Left lung (tissue), 10 donors: Measurements from ENCODE around the gene SRGAP2C. TPM values are rescaled to one million over a fixed set of nuclear protein-coding genes. Genes with fewer than 3 reads are reported as not detected.
"Not testable (repeated sequence)": the region's sequence is repeated elsewhere in the genome, so short reads cannot be mapped to it uniquely, and the experiment has no call there.

ENCODE experiments used
- ATAC-seq: fragments of 200-7000 bp; cut with Tn5 transposase; one replicate; pipeline ENCODE4 v1.9.1; 2020; ENCODE audit warnings: moderate library complexity
- DNase-seq, 4 donors: peaks; one replicate each; pipeline ENCODE4 v3.0.0-alpha.2; 2013 to 2020
- H3K27ac ChIP-seq, 2 donors: fragments of 200-600 bp; sonication (generic) in 1 of 2; one replicate each; pipeline versions ENCODE4 v1.5.0 to v1.8.0; 2020 to 2021
- H3K27me3 ChIP-seq, 2 donors: fragments of 200-600 bp; sonication (generic) in 1 of 2; one replicate each; pipeline versions ENCODE4 v1.5.0 to v1.8.0; 2020 to 2021
- H3K36me3 ChIP-seq, 2 donors: fragments of 200-600 bp; sonication (generic) in 1 of 2; one replicate each; pipeline versions ENCODE4 v1.5.0 to v1.8.0; 2020 to 2021
- H3K4me1 ChIP-seq, 2 donors: fragments of 200-600 bp; one replicate each; pipeline ENCODE4 v1.8.0; 2021
- H3K4me3 ChIP-seq, 2 donors: fragments of 200-600 bp; sonication (generic) in 1 of 2; one replicate each; pipeline versions ENCODE4 v1.5.0 to v1.8.0; 2020 to 2021; ENCODE audit warnings: mild to moderate bottlenecking in 1 of 2
- H3K9me3 ChIP-seq, 2 donors: fragments of 200-600 bp; sonication (generic) in 1 of 2; one replicate each; pipeline versions ENCODE4 v1.5.0 to v1.8.0; 2020 to 2021
- intact Hi-C, 2 donors: fragments of 100-400 bp; cut with DNase I; formaldehyde crosslinking; loops; one replicate each; pipeline versions ENCODE4 v1.11.2 to v1.14.2; 2022
- polyA plus RNA-seq, 6 donors: library from polyadenylated mRNA; unstranded; fragments of 120-200 nt; gene quantifications; one replicate each; pipeline ENCODE4 v1.2.1, GENCODE V29; 2013; ENCODE audit not compliant: insufficient read length in 6 of 6
- total RNA-seq, 2 donors: library from RNA; stranded (reverse); fragmentation: NEBNext Ultra II Directional; extraction: Animal tissue kit (Norgen Biotek cat#: 25700); gene quantifications; one replicate each; pipeline ENCODE4 v1.2.1, GENCODE V29; 2021
- donor health status: DM: no; HTN: yes; CAD: no.
- donor health status: DM: no; HTN: no; CAD: no.

Gene SRGAP2C
- total and polyA plus RNA-seq, 8 donors = 13.9 to 28.1 (median 16.3) TPM

DNA sequence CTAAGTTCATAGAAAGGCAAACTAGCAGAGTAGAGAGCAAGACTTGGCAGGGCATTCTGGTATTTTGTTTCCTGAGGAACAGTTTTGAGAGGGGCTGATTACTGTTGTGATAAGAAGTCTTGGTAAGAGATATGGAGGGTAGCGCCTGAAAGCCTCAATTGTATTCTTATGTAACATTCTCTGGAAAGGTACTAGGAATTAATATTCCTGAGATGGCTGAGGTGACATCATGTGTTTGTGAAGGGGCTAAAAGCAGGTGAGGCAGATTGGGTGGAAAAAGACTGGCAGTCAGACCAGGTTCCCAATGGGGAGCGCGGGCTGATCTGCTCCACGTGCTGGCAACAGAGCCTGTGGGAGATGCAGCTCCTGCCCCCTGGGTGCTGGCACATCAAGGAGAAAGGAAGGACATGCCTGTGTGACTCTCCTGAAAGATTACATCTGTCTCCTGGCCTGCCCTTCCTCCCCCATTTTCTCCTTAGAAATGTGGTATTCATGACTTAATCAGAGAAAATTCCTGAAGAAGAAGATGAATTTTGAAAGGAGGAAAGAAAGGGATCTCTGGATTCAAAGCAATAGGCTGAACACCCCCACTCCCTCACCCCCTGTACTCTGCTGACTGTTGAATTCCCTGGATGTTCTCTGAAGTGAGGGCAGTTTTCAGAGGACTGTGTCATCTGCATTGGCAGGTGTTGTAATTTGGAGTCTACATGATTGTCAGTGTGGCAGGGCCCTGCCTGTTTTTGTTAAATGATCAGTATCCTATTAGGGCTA lies 94.2 kb downstream of the SRGAP2C start:
- H3K9me3 ChIP-seq, ATAC-seq, H3K4me1 ChIP-seq, intact Hi-C loops, DNase-seq, H3K27me3 ChIP-seq, H3K4me3 ChIP-seq, H3K36me3 ChIP-seq, H3K27ac ChIP-seq: not testable (repeated sequence)

DNA sequence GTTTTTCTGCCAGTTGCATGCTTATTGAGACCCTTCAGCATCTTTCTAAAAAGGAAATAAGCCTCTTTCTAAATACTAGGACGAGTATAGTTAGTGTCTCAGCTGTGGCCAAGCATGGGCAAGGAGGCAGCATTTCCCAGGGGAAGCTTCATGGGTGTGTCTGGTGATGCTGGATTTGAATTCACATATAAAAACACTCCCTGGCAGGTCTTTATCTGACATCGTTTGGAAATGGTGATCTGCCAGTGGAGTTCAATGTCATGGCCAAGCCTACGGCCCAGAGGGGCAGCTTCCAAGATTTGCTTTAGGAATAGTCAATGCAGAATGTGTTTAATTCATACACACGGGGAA lies 94.7 kb downstream of the SRGAP2C start:
- H3K4me3 ChIP-seq, intact Hi-C loops, ATAC-seq, H3K27ac ChIP-seq, H3K9me3 ChIP-seq, H3K27me3 ChIP-seq, H3K4me1 ChIP-seq, DNase-seq, H3K36me3 ChIP-seq: not testable (repeated sequence)

DNA sequence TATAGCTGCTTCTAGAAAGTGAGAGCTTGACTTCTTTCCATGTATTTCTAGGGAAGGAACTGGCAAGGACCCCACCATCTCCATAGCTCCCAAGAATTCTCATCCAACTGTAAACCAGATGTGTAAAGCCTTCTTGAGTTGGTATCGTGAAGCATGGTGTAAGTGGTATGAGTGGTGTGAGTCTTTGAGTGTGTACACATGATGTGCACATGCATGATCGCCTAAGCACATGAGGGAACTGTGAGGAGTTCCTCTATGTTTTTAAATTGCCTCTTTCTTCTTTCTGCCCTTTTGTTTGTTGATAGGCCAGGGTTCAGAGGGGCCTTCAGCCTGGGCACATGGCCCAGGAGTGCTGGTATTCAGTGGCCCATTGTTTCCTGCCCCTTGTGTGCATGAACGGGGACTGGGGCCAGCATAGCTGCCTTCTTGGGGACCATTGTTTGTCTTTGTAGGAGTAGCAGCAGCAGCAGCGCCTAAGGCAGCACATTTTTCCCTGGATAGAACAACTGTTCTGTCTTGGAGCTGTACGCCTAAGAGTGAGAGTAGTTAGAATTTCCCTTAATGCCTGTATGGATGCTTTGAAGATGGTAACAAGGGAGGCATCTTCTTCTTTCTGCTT lies 96.0 kb downstream of the SRGAP2C start:
- H3K36me3 ChIP-seq, DNase-seq, H3K27ac ChIP-seq, H3K27me3 ChIP-seq, H3K4me3 ChIP-seq, ATAC-seq, H3K4me1 ChIP-seq, H3K9me3 ChIP-seq, intact Hi-C loops: not testable (repeated sequence)

DNA sequence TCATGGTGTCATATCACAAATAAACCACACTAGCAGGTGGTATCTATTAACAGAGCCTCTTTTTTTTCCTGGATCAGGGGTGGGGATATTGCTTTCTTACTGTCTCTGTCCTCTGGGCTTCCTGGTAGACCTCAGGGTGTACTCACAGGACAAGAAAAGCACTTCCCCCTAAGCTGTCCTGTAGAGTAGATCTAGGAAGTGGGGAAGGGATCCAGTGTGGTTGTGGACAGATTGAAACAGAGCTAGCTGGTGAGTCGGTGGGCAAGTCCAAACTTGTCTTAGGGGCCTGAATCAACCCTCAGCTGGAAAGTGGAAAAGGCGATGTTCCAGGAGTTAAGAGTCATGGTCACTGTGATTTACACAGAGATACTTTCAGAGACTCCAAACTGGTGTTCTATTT lies 96.7 kb downstream of the SRGAP2C start:
- H3K4me1 ChIP-seq, H3K36me3 ChIP-seq, H3K9me3 ChIP-seq, H3K27ac ChIP-seq, H3K4me3 ChIP-seq, DNase-seq, intact Hi-C loops, H3K27me3 ChIP-seq: not testable (repeated sequence)
- ATAC-seq = peak; percentile 24

DNA sequence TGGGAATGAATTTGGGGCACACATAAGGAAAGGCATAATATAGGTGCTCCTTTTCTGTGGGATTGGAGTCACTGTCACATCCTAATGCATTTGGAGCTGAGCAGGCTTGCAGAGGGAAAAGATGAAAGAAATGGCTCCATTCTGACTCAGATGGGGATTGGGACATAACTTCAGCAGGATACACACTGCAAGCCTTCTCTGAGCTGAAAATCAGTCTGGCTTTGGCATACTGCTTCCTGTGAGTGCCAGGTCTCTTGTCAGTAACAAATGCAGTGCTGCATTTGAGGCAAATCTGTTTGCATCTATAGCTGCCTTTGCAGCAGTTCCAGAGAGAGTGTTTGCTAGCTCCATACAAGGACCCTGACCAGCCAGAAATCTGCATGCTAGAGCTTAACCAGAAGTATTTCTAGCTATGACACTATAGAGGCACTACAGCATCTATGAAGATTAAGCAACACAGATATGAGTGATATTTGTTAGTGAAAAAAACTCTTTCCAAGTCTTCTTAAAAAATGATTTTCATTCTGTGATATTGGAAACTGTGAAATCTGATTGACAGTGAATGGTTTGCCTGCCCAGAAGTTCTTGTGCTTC lies 98.9 kb downstream of the SRGAP2C start:
- H3K9me3 ChIP-seq, H3K4me3 ChIP-seq, H3K36me3 ChIP-seq, H3K4me1 ChIP-seq, ATAC-seq, DNase-seq, H3K27me3 ChIP-seq, intact Hi-C loops, H3K27ac ChIP-seq: not testable (repeated sequence)

DNA sequence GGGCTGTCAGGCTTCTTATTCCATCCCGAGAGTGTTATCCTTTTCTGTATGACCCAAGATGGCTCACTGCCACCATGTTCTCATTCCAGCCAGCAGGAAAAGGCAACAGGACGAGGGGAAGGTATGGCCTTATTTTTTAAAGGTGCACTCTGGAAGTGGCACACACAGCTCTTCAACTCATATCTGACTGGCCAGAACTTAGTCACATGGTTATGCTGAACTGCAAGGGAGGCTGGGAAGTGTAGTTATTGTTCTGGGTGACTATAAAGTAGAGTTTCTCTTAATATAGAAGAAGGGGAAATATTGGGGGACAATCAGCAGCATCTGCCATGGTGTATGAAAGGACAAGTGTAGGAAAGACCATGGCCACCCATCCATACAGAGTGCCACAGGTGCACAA lies 107.8 kb downstream of the SRGAP2C start:
- H3K36me3 ChIP-seq, H3K4me3 ChIP-seq, H3K9me3 ChIP-seq, ATAC-seq, DNase-seq, H3K4me1 ChIP-seq, H3K27me3 ChIP-seq, H3K27ac ChIP-seq, intact Hi-C loops: not testable (repeated sequence)

DNA sequence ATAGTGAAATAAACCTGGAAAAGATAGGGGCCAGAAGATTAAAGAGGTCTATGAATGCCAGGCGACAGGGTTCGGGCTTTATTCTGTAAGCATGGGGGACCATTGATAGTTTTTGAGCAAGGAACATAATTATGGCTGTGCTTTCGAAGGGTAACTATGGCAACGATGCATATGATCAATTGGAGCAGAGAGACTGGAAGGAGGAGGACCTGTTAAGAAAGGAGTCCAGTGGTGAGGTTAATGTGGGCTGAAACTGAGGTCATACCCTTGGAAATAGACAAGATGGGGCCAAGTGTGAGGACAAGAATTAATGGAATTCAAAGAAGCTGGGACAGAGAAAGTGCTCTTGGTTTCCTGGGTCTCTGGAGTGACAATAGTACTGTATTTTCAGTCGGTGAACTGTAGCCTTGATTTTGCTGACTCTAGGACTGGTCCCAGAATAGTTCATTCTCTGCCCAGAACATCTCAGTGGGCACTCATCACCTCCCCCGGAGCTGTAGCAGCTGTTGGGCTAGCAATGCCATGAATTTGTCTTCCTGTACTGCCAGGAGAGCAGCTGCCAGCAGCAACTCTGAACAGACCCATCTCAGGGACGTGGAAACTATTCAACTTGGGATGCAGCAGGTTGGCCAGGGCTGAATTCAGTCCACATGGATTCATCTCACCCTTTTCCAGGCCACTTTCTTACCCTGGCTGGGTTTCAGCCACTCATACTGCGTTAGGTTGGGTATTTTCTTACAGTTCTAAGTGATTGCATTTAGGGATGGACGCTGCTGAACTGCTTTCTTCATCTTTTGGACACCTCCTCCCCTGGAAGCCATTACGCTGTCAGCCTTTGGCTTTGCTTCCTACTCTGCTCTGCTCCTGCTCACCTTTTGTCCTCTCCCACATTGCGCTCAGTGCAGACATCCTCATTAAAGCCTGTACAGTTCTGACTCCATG lies 108.8 kb downstream of the SRGAP2C start:
- H3K4me3 ChIP-seq, H3K9me3 ChIP-seq, ATAC-seq, H3K27ac ChIP-seq, intact Hi-C loops, H3K27me3 ChIP-seq, DNase-seq, H3K36me3 ChIP-seq, H3K4me1 ChIP-seq: not testable (repeated sequence)

DNA sequence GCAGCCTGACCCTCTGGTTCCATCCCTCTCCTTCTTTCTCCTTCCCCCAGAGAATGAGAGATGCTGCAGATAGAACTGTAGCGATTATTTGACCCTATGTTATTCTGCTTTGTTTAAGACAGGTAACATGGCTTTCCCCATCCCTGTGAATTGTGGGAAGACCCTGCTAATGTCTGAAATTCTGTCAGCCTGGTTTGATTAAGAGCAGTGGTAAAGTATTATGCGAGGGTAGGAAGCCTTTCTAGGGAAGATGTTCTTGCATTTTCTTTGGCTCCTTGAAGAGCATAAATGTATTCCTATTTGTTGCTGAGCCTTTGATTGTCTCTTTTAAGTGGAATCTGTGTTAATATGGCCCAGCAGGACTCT lies 109.4 kb downstream of the SRGAP2C start:
- H3K27me3 ChIP-seq, H3K36me3 ChIP-seq, H3K4me3 ChIP-seq, H3K9me3 ChIP-seq, ATAC-seq, H3K27ac ChIP-seq, H3K4me1 ChIP-seq, DNase-seq, intact Hi-C loops: not testable (repeated sequence)

DNA sequence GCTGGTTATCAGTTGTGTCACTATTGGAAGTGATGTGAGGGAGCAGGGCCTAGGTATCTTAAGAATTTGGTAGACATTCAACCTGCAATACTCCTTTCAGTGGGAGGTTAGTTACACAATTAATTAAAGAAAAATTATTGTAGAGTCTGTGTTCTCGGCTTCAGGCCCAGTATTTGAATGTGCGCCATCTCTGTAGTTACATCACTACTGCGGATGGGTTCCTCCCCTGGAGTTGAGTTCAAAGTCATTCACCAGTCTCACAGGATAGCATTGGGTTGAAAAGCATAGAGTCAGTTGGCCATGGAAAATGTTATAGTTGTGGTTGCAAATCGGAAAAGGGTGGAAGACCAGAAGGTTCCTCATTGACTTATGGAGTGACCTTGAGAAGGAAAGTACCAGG lies 111.8 kb downstream of the SRGAP2C start:
- H3K4me1 ChIP-seq, intact Hi-C loops, DNase-seq, H3K4me3 ChIP-seq, ATAC-seq, H3K9me3 ChIP-seq, H3K27ac ChIP-seq, H3K36me3 ChIP-seq, H3K27me3 ChIP-seq: not testable (repeated sequence)

DNA sequence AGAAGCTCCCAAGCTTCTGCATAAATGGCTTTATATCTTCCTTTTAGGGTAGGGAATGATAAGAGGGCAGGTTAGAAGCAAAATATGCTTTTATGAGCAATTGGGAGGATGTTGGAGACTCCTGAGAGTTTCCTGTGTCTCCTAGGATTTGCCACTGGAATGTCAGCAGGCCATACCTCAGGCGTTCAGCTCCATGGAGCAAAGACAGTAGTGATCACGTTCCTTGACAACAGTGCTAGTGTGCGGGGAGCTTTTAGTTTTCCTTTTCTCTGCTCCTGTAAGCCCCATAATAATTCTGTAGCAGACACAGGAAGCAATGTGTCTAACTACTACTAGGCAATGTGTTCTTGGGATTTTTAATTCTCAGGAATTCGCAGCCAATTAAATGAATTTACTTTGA lies 113.8 kb downstream of the SRGAP2C start:
- DNase-seq = not testable (repeated sequence)

DNA sequence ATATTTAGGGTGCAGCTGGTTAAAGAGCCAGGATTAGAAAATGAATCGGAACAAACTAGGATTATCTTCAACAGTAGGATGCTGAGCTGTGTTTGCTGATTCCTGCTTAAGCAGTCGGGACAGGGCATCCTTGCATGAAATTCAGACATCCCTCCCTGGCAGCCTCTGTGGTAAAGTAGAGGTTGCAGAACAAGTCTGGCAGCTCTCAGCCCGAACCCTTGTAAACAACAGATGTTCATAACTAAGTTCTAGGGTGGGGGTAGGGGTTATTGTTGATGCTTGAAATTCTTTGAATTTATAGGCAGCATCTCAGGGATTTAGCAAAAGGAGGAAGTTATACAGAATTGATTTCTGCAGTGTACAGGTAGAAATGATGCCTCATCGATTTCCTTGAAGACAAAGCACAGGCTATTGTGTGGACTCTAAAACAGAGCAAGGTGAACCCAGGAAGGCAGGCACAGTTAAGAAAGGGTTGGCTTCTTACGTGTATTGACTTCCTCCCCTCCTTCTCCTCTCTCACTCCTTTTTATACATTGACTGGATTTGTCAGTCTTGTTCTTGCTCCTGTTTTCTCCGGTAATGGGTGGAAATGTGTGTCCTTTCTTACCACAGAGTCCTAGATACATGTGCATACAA lies 114.9 kb downstream of the SRGAP2C start:
- H3K27ac ChIP-seq, DNase-seq, intact Hi-C loops, H3K36me3 ChIP-seq, H3K9me3 ChIP-seq, H3K4me1 ChIP-seq, H3K27me3 ChIP-seq, H3K4me3 ChIP-seq: not testable (repeated sequence)
- ATAC-seq = peak; percentile 93

More for the DNA sequence above, 113.8 kb downstream of the SRGAP2C start:
- intact Hi-C loops, H3K27me3 ChIP-seq, ATAC-seq, H3K4me1 ChIP-seq, H3K4me3 ChIP-seq, H3K36me3 ChIP-seq, H3K9me3 ChIP-seq, H3K27ac ChIP-seq: not testable (repeated sequence)

DNA sequence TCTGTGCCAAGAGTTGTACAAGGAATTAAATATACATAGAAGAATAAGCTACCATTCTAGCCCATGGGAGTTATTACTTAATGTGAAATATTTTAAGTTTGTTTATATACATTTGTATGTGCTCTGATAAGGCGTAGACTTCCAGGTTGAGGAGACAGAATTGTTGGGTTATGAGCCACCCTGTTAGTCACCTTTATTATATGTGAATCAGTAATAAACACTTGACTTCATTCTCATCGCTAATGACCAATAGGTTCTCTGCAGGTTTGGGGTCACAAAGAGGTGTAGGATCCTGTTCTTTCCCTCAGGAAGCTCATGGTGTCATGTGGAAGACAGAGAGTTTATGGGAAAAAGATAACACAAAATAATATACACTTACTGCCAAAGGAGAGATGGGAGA lies 117.1 kb downstream of the SRGAP2C start:
- H3K4me3 ChIP-seq, H3K9me3 ChIP-seq, H3K27ac ChIP-seq, ATAC-seq, H3K27me3 ChIP-seq, DNase-seq, H3K36me3 ChIP-seq, intact Hi-C loops, H3K4me1 ChIP-seq: not testable (repeated sequence)
